CD4-positive, alpha-beta memory T cell (primary cell): Measurements from ENCODE around the gene NDC1. TPM values are rescaled to one million over a fixed set of nuclear protein-coding genes. Genes with fewer than 3 reads are reported as not detected.

Experiments
- CTCF ChIA-PET: fragments of 350-600 bp; sonication (Branson Sonifier 250); formaldehyde crosslinking; loops from one replicate; lab custom pipeline; 2021; ENCODE audit warnings: inconsistent platforms; ENCODE audit not compliant: partially characterized antibody; lab: Charles Lee
- POLR2A ChIA-PET: fragments of 350-600 bp; sonication (Branson Sonifier 250); formaldehyde crosslinking; loops from one replicate; lab custom pipeline; 2021; ENCODE audit not compliant: partially characterized antibody; lab: Charles Lee
- DNase-seq, 5 donors: peaks; one replicate each; pipeline versions ENCODE4 v3.0.0 to v3.0.0-alpha.2; 2020 to 2022; ENCODE audit warnings: mixed read lengths in 1 of 5
- H3K27ac ChIP-seq: one replicate; pipeline ENCODE4 v1.7.0; 2013; ENCODE audit warnings: low read depth, low read length
- H3K27me3 ChIP-seq: 2 replicates; pipeline ENCODE4 v1.7.0; 2013; ENCODE audit warnings: mild to moderate bottlenecking, low read length, moderate library complexity; ENCODE audit not compliant: insufficient read depth
- H3K36me3 ChIP-seq: 2 replicates; pipeline ENCODE4 v1.7.0; 2013; ENCODE audit warnings: mild to moderate bottlenecking, low read length, moderate library complexity; ENCODE audit not compliant: insufficient read depth
- H3K4me1 ChIP-seq: 2 replicates; pipeline ENCODE4 v1.7.0; 2013; ENCODE audit warnings: mild to moderate bottlenecking, low read length, moderate library complexity; ENCODE audit not compliant: insufficient read depth
- H3K4me3 ChIP-seq, 2 donors: one replicate each; pipeline ENCODE4 v1.7.0; 2013; ENCODE audit warnings: low read length in 2 of 2, mild to moderate bottlenecking in 1 of 2
- H3K9me3 ChIP-seq, 2 donors: one replicate each; pipeline ENCODE4 v1.7.0; 2013; ENCODE audit warnings: low read length in 2 of 2, control low read depth in 1 of 2; ENCODE audit not compliant: control insufficient read depth in 1 of 2
- H3K27ac Mint-ChIP-seq, 7 donors: one replicate each; pipeline ENCODE4 v1.8.0; 2020 to 2021; ENCODE audit warnings: mixed read lengths in 7 of 7, mild to moderate bottlenecking in 6 of 7, inconsistent platforms in 3 of 7, moderate library complexity in 3 of 7
- H3K27me3 Mint-ChIP-seq, 2 donors: one replicate each; pipeline ENCODE4 v1.8.0; 2020 to 2021; ENCODE audit warnings: mixed read lengths in 2 of 2
- H3K36me3 Mint-ChIP-seq, 2 donors: one replicate each; pipeline ENCODE4 v1.8.0; 2020 to 2021; ENCODE audit warnings: mixed read lengths in 2 of 2, inconsistent platforms in 1 of 2, mild to moderate bottlenecking in 1 of 2
- H3K4me1 Mint-ChIP-seq, 4 donors: one replicate each; pipeline ENCODE4 v1.8.0; 2020 to 2021; ENCODE audit warnings: mixed read lengths in 4 of 4, mild to moderate bottlenecking in 1 of 4
- H3K4me3 Mint-ChIP-seq, 8 donors: one replicate each; pipeline ENCODE4 v1.8.0; 2020 to 2021; ENCODE audit warnings: mixed read lengths in 8 of 8, mild to moderate bottlenecking in 7 of 8, moderate library complexity in 6 of 8, inconsistent platforms in 3 of 8
- H3K9me3 Mint-ChIP-seq, 8 donors: one replicate each; pipeline ENCODE4 v1.8.0; 2020 to 2021; ENCODE audit warnings: mixed read lengths in 8 of 8, mild to moderate bottlenecking in 5 of 8, inconsistent platforms in 3 of 8, moderate library complexity in 1 of 8
- intact Hi-C: fragments of 100-400 bp; cut with micrococcal nuclease; formaldehyde crosslinking; loops from one replicate; pipeline ENCODE4 v1.15.1; 2023
- polyA plus RNA-seq, 2 donors: library from polyadenylated mRNA; unstranded; fragments of 300-500 nt; fragmentation: Illumina TruSeq; gene quantifications; one replicate each; pipeline ENCODE4 v1.2.3, GENCODE V29; 2021
- total RNA-seq, 2 experiments: library from RNA; stranded (reverse); gene quantifications; one replicate each; pipeline ENCODE4 v1.2.3, GENCODE V29; 2021

NDC1 gene
- total and polyA plus RNA-seq, 4 experiments from 2014 or later, result 4.4 to 11.0 (median 9.3) TPM

DNA sequence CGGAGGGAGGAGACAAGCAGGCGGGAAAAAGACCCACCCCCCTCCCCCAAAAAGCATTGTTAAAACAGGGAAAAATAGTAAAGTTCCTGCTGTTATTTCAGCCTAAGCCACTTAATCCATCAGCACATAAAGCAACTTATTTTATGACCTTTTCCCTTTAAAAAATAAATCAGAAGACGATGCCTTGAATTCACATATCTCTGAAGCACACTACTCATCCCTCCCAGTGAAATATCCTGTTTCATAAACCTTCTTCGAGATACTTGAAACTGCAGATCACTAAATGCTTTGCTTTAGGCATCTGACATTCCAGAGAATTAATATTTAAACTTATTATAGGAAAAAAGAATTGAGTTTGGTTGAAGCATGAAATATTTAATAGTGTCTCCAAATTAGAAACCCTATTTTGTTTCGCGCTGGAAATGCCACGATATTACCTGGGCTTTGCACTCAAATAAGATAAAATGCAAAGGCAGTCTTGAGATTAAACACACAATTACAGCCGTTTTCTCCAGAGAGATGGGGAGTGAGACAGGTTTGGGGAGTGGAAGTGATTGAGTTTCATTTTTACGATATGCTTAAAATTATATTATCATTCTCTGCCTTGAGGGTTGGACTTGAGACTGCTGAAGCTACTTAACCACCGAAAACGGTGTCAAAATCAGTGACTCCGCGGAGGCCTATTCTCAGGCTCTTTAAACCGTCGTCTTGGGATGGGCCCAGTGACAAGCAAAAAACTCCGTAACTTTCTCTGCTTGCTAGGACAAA lies 108.5 kb downstream of the NDC1 start:
- Histone ChIP-seq H3K9me3 (no peaks in the 10 kb centered on the region), H3K4me1 (no peaks in the 10 kb centered on the region), H3K27ac (no peak overlapping the region), H3K36me3 (no peaks in the 10 kb centered on the region), H3K27me3 (no peaks in the 10 kb centered on the region), H3K4me3 (no peak overlapping the region)
- H3K27me3 Mint-ChIP-seq, result peaks cover 8 to 11% of the 10 kb centered on the region in 2 donors
- no peak overlapping the region for H3K4me3 Mint-ChIP-seq
- no peak overlapping the region for H3K27ac Mint-ChIP-seq
- intact Hi-C loops, result no loop called here
- H3K36me3 Mint-ChIP-seq, result no peaks in the 10 kb centered on the region
- H3K9me3 Mint-ChIP-seq, result no peaks in the 10 kb centered on the region
- no peak for DNase-seq
- POLR2A ChIA-PET, result no interaction called here
- CTCF ChIA-PET, result no interaction called here
- no peaks in the 10 kb centered on the region for H3K4me1 Mint-ChIP-seq

DNA sequence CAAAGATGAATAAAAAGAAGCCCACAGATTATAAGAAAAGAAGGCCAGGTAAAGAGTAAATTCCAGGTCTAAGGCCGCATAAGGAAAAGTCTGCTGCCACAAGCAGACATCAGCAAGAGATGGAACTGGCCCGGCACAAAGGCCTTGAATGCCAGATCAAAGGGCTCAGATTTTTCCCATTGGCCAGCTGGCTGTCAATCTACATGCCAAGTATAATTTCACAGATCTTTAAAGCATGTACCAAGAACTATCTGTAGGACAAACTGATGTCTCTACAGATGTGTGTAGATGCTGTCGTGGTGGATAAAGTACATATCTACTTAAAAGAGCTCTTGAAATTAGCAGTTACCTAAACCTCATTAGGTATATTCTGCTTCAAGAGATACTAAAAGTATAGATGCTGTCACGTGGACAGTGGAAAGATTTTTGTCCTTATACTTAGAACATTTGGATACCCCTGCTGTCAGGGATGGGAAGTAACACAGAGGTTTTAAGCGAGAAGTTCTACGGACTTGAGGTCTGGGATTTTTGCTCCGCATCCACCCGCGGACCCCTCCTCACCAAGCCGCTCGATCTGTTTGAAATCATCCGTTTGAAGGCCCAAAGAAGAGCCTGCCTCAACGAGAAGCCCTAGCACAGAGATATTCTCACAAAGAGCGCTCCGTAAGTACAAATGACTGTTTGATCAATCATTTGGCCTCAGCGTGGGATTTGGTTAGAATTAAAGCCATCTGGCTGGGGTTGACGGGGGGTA lies 109.2 kb downstream of the NDC1 start:
- intact Hi-C loops, result no loop called here
- no peak overlapping the region for H3K27ac Mint-ChIP-seq

DNA sequence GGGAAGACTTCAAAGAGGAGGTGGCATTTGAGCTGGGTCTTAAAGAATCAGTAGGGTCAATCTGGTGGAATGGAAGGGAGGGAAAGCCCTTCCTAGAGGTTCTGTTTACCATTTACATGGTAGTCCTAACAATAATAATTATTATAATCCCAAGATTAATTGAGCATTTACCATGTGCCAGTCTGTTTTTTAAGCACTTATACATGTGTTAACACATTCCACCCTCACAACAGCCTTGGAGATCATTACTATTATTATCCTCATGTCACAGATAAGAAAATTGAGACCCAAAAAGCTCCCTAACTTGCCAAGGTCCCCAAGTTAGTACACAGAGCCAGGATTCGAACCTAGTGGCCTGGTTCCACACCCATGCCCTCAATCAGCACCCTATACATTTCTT lies 109.9 kb downstream of the NDC1 start:
- no peaks in the 10 kb centered on the region for H3K4me1 ChIP-seq
- no peak overlapping the region for H3K4me3 Mint-ChIP-seq
- H3K36me3 Mint-ChIP-seq, result no peaks in the 10 kb centered on the region
- no peaks in the 10 kb centered on the region for H3K4me1 Mint-ChIP-seq
- H3K36me3 ChIP-seq, result no peaks in the 10 kb centered on the region
- H3K4me3 ChIP-seq, result no peak overlapping the region
- no peaks in the 10 kb centered on the region for H3K9me3 Mint-ChIP-seq
- H3K27me3 Mint-ChIP-seq, result peaks cover 4% of the 10 kb centered on the region in 2 donors
- H3K27me3 ChIP-seq, result no peaks in the 10 kb centered on the region
- no peak overlapping the region for H3K27ac ChIP-seq
- no peak overlapping the region for H3K27ac Mint-ChIP-seq
- no peaks in the 10 kb centered on the region for H3K9me3 ChIP-seq
- POLR2A ChIA-PET, result no interaction called here
- CTCF ChIA-PET, result no interaction called here
- intact Hi-C loops, result no loop called here
- no peak for DNase-seq

More for the DNA sequence above, 109.2 kb downstream of the NDC1 start:
- Mint-ChIP-seq H3K4me3 (no peak overlapping the region), H3K27me3 (peaks cover 4 to 8% of the 10 kb centered on the region in 2 donors), H3K9me3 (no peaks in the 10 kb centered on the region), H3K36me3 (no peaks in the 10 kb centered on the region), H3K4me1 (no peaks in the 10 kb centered on the region)
- H3K4me1 ChIP-seq, result no peaks in the 10 kb centered on the region
- no peak for DNase-seq
- no peak overlapping the region for H3K27ac ChIP-seq
- no peaks in the 10 kb centered on the region for H3K9me3 ChIP-seq
- CTCF ChIA-PET, result no interaction called here
- POLR2A ChIA-PET, result no interaction called here
- no peaks in the 10 kb centered on the region for H3K36me3 ChIP-seq
- no peak overlapping the region for H3K4me3 ChIP-seq
- H3K27me3 ChIP-seq, result no peaks in the 10 kb centered on the region

DNA sequence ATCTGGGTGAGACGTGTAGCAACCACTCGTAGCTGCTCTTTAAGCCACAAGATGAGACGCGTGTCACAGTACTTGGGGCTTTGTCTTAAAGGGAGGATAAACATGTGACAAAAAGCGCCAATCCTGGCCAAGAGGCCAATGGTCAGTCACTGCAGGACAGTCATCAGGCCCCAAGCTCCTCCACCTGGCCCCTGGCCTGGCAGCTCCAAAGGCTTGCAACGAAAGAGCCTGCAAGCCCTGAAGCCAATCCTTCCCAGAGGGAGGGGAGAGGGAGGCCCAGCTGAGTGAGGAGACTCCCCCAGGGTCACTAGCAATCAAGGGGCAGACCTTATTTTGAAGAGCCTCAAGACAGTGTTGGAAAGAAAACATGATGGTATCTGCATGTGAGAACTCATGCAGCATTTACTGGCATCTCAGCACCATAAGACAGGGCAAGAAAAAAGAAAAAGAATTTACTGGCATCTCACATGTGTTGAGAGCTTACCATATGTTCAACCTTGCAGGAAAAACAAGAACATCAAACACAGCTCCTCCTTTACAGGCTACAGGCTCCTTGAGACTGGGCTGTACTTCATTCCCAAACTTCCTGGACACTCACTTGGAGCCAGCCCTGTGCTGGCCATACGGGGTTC lies 110.5 kb downstream of the NDC1 start:
- no peak overlapping the region for H3K27ac ChIP-seq
- ChIA-PET POLR2A (no interaction called here), CTCF (no interaction called here)
- Mint-ChIP-seq H3K27me3 (peaks cover 4% of the 10 kb centered on the region in 2 donors), H3K36me3 (no peaks in the 10 kb centered on the region), H3K27ac (no peak overlapping the region), H3K4me1 (no peaks in the 10 kb centered on the region), H3K9me3 (no peaks in the 10 kb centered on the region), H3K4me3 (no peak overlapping the region)
- no peaks in the 10 kb centered on the region for H3K36me3 ChIP-seq
- no peak overlapping the region for H3K4me3 ChIP-seq
- intact Hi-C loops, result no loop called here
- no peaks in the 10 kb centered on the region for H3K4me1 ChIP-seq
- no peak for DNase-seq
- H3K9me3 ChIP-seq, result no peaks in the 10 kb centered on the region
- H3K27me3 ChIP-seq, result no peaks in the 10 kb centered on the region

DNA sequence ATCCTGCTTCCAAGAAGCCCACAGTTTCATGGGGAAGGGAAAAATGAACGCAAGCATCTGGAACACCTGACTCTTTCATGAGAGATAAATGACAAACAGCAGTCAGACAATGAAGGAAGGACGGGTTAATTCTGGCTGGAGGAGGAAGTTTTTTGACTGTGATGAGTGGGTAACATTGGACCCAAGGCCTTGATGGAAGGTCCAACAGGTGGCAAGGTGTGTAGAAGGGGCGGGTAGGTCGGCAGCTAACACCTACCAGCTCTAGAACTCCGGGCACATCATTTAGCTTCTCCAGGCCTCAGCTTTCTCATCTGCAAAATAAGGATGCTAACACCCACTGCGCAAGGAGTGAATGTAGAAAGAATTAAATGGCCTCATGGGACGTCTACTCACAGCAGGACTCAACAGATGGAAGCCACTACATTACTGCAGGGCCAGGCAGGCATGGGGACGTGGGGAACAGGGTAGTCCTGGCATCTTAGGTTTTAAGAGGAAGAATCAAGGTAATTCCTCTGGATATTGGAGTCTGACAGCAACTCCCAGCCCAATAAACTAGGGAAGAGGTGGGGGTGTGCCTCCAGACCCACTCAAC lies 112.0 kb downstream of the NDC1 start:
- DNase-seq, result no peak
- H3K4me3 Mint-ChIP-seq, result no peak overlapping the region
- H3K27me3 Mint-ChIP-seq, result peaks cover 0 to 4% of the 10 kb centered on the region in 2 donors
- H3K4me1 ChIP-seq, result no peaks in the 10 kb centered on the region
- H3K27ac Mint-ChIP-seq, result no peak overlapping the region
- no peak overlapping the region for H3K27ac ChIP-seq
- no peak overlapping the region for H3K4me3 ChIP-seq
- no peaks in the 10 kb centered on the region for H3K27me3 ChIP-seq
- H3K36me3 Mint-ChIP-seq, result no peaks in the 10 kb centered on the region
- no peaks in the 10 kb centered on the region for H3K36me3 ChIP-seq
- intact Hi-C loops, result no loop called here
- no peaks in the 10 kb centered on the region for H3K9me3 ChIP-seq
- CTCF ChIA-PET, result no interaction called here
- no peaks in the 10 kb centered on the region for H3K4me1 Mint-ChIP-seq
- no peaks in the 10 kb centered on the region for H3K9me3 Mint-ChIP-seq
- POLR2A ChIA-PET, result no interaction called here

DNA sequence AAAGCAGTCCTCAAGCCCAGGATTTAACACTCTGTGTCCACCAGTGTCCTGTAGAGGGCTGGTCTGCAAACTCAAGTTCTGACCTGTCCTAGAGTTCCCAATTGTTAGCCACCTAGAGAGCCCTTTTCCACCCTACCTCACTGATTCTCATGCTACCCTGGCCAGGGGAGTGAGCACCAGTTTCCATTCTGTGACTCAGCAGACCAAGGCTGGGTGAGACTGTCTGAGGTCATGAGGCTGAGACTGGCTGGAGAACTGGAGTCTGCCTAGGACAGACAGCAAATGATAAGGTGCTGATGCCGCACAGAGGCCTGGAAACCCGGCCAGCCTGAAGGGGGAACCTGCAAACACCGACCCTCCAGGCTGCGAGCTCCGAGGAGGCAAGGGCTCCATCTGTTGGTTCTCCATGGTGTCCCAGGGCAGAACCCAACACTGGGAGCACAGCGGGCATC lies 112.8 kb downstream of the NDC1 start:
- ChIA-PET POLR2A (no interaction called here), CTCF (no interaction called here)
- no peaks in the 10 kb centered on the region for H3K27me3 ChIP-seq
- H3K36me3 ChIP-seq, result no peaks in the 10 kb centered on the region
- H3K4me1 Mint-ChIP-seq, result no peaks in the 10 kb centered on the region
- intact Hi-C loops, result no loop called here
- H3K27ac Mint-ChIP-seq, result no peak overlapping the region
- no peaks in the 10 kb centered on the region for H3K4me1 ChIP-seq
- H3K4me3 ChIP-seq, result no peak overlapping the region
- peaks cover 0 to 2% of the 10 kb centered on the region in 2 donors for H3K27me3 Mint-ChIP-seq
- no peak overlapping the region for H3K27ac ChIP-seq
- no peaks in the 10 kb centered on the region for H3K9me3 Mint-ChIP-seq
- H3K4me3 Mint-ChIP-seq, result no peak overlapping the region
- no peaks in the 10 kb centered on the region for H3K9me3 ChIP-seq
- no peaks in the 10 kb centered on the region for H3K36me3 Mint-ChIP-seq
- no peak for DNase-seq

DNA sequence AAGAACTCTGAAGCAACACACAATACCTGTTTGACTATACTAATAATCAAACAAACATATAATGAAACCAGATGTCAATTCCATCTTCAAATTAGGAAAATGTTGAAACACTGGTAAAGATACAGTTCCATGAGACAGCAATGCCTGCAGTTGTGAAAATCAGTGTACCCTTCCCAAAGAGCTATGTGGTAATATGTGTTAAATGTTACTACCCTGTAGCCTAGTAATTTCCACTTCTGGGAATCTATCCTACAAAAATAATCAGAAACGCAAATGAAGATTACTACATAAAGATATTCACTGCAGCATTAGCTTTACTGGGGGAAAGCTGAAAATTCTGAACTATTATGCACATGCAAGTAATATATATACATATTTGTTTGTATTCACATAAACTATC lies 116.1 kb downstream of the NDC1 start:
- no peak overlapping the region for H3K27ac ChIP-seq
- Mint-ChIP-seq H3K27me3 (peaks cover 2% of the 10 kb centered on the region in 2 donors), H3K9me3 (no peaks in the 10 kb centered on the region), H3K27ac (no peak overlapping the region), H3K4me3 (no peak overlapping the region), H3K4me1 (no peaks in the 10 kb centered on the region), H3K36me3 (no peaks in the 10 kb centered on the region)
- H3K36me3 ChIP-seq, result no peaks in the 10 kb centered on the region
- H3K4me1 ChIP-seq, result no peaks in the 10 kb centered on the region
- intact Hi-C loops, result no loop called here
- H3K9me3 ChIP-seq, result no peaks in the 10 kb centered on the region
- DNase-seq, result no peak
- no peaks in the 10 kb centered on the region for H3K27me3 ChIP-seq
- H3K4me3 ChIP-seq, result no peak overlapping the region
- CTCF ChIA-PET, result interaction anchor here (0.8 kb wide), 1 partner anchor 30 kb away, joined by 3 read pairs; no protein-coding TSS in a partner anchor
- POLR2A ChIA-PET, result no interaction called here
